Glutamatergic neuron (in vitro differentiated cells): ENCODE measurements around the gene KATNAL2. TPM values are rescaled to one million over a fixed set of nuclear protein-coding genes. Genes with fewer than 3 reads are reported as not detected.
A peak's percentile ranks its signal among the peaks of the same experiment; 100 is the strongest.
"Not testable (repeated sequence)": the region's sequence is repeated elsewhere in the genome, so short reads cannot be mapped to it uniquely, and the experiment has no call there.

Experiments
- DNase-seq: peaks from one replicate; pipeline ENCODE4 v3.0.0; 2022
- H3K27ac Mint-ChIP-seq: one replicate; pipeline ENCODE4 v1.8.0; 2020; ENCODE audit warnings: mild to moderate bottlenecking, mixed read lengths, inconsistent platforms; ENCODE audit not compliant: unreplicated experiment
- H3K27me3 Mint-ChIP-seq: one replicate; pipeline ENCODE4 v1.8.0; 2020; ENCODE audit warnings: mild to moderate bottlenecking, moderate library complexity, mixed read lengths, inconsistent platforms; ENCODE audit not compliant: unreplicated experiment
- H3K36me3 Mint-ChIP-seq: one replicate; pipeline ENCODE4 v1.8.0; 2020; ENCODE audit warnings: mild to moderate bottlenecking, mixed read lengths, inconsistent platforms; ENCODE audit not compliant: unreplicated experiment
- H3K4me1 Mint-ChIP-seq: one replicate; pipeline ENCODE4 v1.8.0; 2020; ENCODE audit warnings: mild to moderate bottlenecking, low read depth, mixed read lengths, inconsistent platforms; ENCODE audit not compliant: unreplicated experiment
- H3K4me3 Mint-ChIP-seq: one replicate; pipeline ENCODE4 v1.8.0; 2020; ENCODE audit warnings: mild to moderate bottlenecking, mixed read lengths, inconsistent platforms; ENCODE audit not compliant: unreplicated experiment
- H3K9me3 Mint-ChIP-seq: one replicate; pipeline ENCODE4 v1.8.0; 2020; ENCODE audit warnings: mild to moderate bottlenecking, moderate library complexity, mixed read lengths, inconsistent platforms; ENCODE audit not compliant: unreplicated experiment
- CTCF ChIP-seq: fragments of 200-600 bp; sonication (generic); IDR thresholded peaks from one replicate; pipeline ENCODE4 v1.5.0; 2021; ENCODE audit not compliant: partially characterized antibody, unreplicated experiment
- total RNA-seq: library from RNA; stranded (reverse); fragmentation: NEBNext Ultra II Directional; extraction: Animal tissue kit (Norgen Biotek cat#: 25700); gene quantifications from one replicate; pipeline ENCODE4 v1.2.1, GENCODE V29; 2021; ENCODE audit not compliant: unreplicated experiment

The KATNAL2 gene
- total RNA-seq, 1 donor from 2014 or later: 2.4 TPM

GRCh38 chr18:47025557-47026174, 108.3 kb downstream of the KATNAL2 start:
- not testable (repeated sequence) for H3K36me3 Mint-ChIP-seq, H3K27ac Mint-ChIP-seq, H3K27me3 Mint-ChIP-seq, H3K4me3 Mint-ChIP-seq, H3K9me3 Mint-ChIP-seq, DNase-seq, H3K4me1 Mint-ChIP-seq

GRCh38 chr18:47028738-47029137, 111.3 kb downstream of the KATNAL2 start:
- H3K4me1 Mint-ChIP-seq, H3K9me3 Mint-ChIP-seq, H3K27ac Mint-ChIP-seq, H3K4me3 Mint-ChIP-seq, DNase-seq, H3K27me3 Mint-ChIP-seq, H3K36me3 Mint-ChIP-seq: not testable (repeated sequence)

- not testable (repeated sequence) for DNase-seq, H3K4me3 Mint-ChIP-seq, H3K27me3 Mint-ChIP-seq, H3K4me1 Mint-ChIP-seq, H3K36me3 Mint-ChIP-seq, H3K9me3 Mint-ChIP-seq, H3K27ac Mint-ChIP-seq
These were observed 112.4 kb downstream of the KATNAL2 start for GRCh38 chr18:47029684-47030353.

GRCh38 chr18:47030887-47031286, 113.5 kb downstream of the KATNAL2 start:
- not testable (repeated sequence) for H3K9me3 Mint-ChIP-seq, H3K4me3 Mint-ChIP-seq, H3K27ac Mint-ChIP-seq, H3K27me3 Mint-ChIP-seq, DNase-seq, H3K36me3 Mint-ChIP-seq, H3K4me1 Mint-ChIP-seq

- no peak overlapping the region for H3K27ac Mint-ChIP-seq
- no peaks in the 10 kb centered on the region for H3K27me3 Mint-ChIP-seq
- DNase-seq: no peak
- no peak overlapping the region for H3K4me3 Mint-ChIP-seq
- no peak for TF ChIP-seq CTCF
- no peaks in the 10 kb centered on the region for H3K9me3 Mint-ChIP-seq
- H3K4me1 Mint-ChIP-seq: no peaks in the 10 kb centered on the region
- H3K36me3 Mint-ChIP-seq: no peaks in the 10 kb centered on the region
These were observed 115.5 kb downstream of the KATNAL2 start for GRCh38 chr18:47032945-47033344.

GRCh38 chr18:47034591-47034990, 117.2 kb downstream of the KATNAL2 start:
- H3K27ac Mint-ChIP-seq, H3K36me3 Mint-ChIP-seq, H3K4me3 Mint-ChIP-seq, H3K9me3 Mint-ChIP-seq, DNase-seq, H3K27me3 Mint-ChIP-seq, H3K4me1 Mint-ChIP-seq: not testable (repeated sequence)

- Mint-ChIP-seq H3K27ac (no peak within 1 kb of the TSS), H3K4me1 (no peaks in the 10 kb centered on the region), H3K9me3 (no peaks in the 10 kb centered on the region)
These were observed 117.8 kb downstream of the KATNAL2 start, which contains the start of gene ELOA2 for GRCh38 chr18:47035156-47035671. ELOA2 (minus strand) TSS chr18:47035621; CDS start chr18:47035264, 357 bp downstream.

More at GRCh38 chr18:47035156-47035671, 117.8 kb downstream of the KATNAL2 start, which contains the start of gene ELOA2:
- TF ChIP-seq CTCF: no peak
- H3K4me3 Mint-ChIP-seq: peak within 1 kb of the TSS; percentile 17
- H3K27me3 Mint-ChIP-seq: no peaks in the 10 kb centered on the region
- no peaks in the 10 kb centered on the region for H3K36me3 Mint-ChIP-seq
- DNase-seq: no peak
